Measurements from ENCODE around the gene SIDT2. TPM values are rescaled to one million over a fixed set of nuclear protein-coding genes. Genes with fewer than 3 reads are reported as not detected.

The SIDT2 gene
- total and polyA plus RNA-seq, 2 of the 4 experiments (the other 2 are of a cell fraction), result 7.3 to 30.3 TPM

DNA sequence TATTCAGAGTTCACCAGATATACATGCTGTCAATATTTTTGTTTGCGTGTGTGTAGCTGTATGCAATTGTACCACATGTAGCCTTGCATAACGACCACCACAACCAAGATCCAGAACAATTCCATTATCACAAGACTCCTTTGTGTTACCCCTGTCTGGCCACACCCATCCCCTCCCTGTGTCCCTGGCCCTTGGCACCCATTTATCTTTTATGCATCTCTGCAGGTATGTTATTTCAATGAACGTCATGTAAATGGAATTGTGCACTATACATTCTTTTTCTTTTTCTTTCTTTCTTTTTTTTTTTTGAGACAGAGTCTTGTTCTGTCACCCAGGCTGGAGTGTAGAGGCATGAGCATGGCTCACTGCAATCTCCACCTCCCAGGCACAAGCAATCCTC, 44.1 kb upstream of the SIDT2 start:
- Histone ChIP-seq H2BK120ac (ENCODE audit: low read depth, low read length) (no peak overlapping the region), H3K27ac (ENCODE audit: insufficient read depth, low read length) (no peak overlapping the region), H3K27me3 (ENCODE audit: control insufficient read depth, insufficient read depth, low read length) (no peaks in the 10 kb centered on the region), H2AK5ac (ENCODE audit: low read depth, low read length) (no peak overlapping the region), H3K56ac (ENCODE audit: extremely low read depth, insufficient read depth, low read length) (no peak overlapping the region), H3K4me2 (ENCODE audit: low read depth, low read length) (no peak overlapping the region), H3K18ac (ENCODE audit: low read depth, low read length) (no peak overlapping the region), H3K36me3 (ENCODE audit: control insufficient read depth, insufficient read depth, low read length) (no peaks in the 10 kb centered on the region), H3K4me3 (ENCODE audit: insufficient read depth, low read depth, low read length) (no peak overlapping the region), H3K9me1 (ENCODE audit: insufficient read depth, low read length) (no peaks in the 10 kb centered on the region), H4K20me1 (ENCODE audit: insufficient read depth, low read length) (no peaks in the 10 kb centered on the region), H4K5ac (ENCODE audit: low read depth, low read length) (no peak overlapping the region), H2AFZ (replicated peaks; ENCODE audit: low read length, poor library complexity) (no peak overlapping the region), H2BK20ac (ENCODE audit: low read depth, low read length) (no peak overlapping the region), H3K4ac (ENCODE audit: low read depth, low read length) (no peak overlapping the region), H3K9ac (ENCODE audit: low read depth, low read length) (no peak overlapping the region), H2BK5ac (ENCODE audit: low read depth, low read length, poor library complexity, severe bottlenecking) (no peak overlapping the region), H3K14ac (replicated peaks; ENCODE audit: low read depth, low read length) (no peak overlapping the region), H4K8ac (ENCODE audit: low read depth in 2 of 2, low read length in 2 of 2) (no peak overlapping the region), H2AK9ac (replicated peaks; ENCODE audit: low read depth, low read length, poor library complexity) (no peak overlapping the region), H3K23ac (ENCODE audit: low read depth, low read length) (no peak overlapping the region), H2BK15ac (ENCODE audit: low read depth, low read length) (no peak overlapping the region), H3K79me1 (ENCODE audit: low read depth in 1 of 2, low read length in 2 of 2) (no peaks in the 10 kb centered on the region), H4K91ac (ENCODE audit: insufficient read depth, low read depth, low read length) (no peak overlapping the region), H3K9me3 (ENCODE audit: control insufficient read depth, insufficient read depth, low read length) (no peaks in the 10 kb centered on the region), H3K4me1 (ENCODE audit: control insufficient read depth, insufficient read depth, low read length) (no peaks in the 10 kb centered on the region)
- 67% methylated on average over 1 of the region's 3 CpGs; no CpG with 5 or more reads in 1 of the 2 experiments for WGBS, 2 experiments (ENCODE audit: extremely low coverage in 2 of 2, insufficient read length in 1 of 2)
- ATAC-seq (ENCODE audit: low read depth) (no peak), DNase-seq (no peak)
- TF ChIP-seq SMC3 (IDR thresholded peaks at IDR 0.05; ENCODE audit: low read depth, low read length), result no peak
- TF ChIP-seq RFX5 (IDR thresholded peaks at IDR 0.05; ENCODE audit: low read depth, low read length), result no peak
- TF ChIP-seq CTCF (conservative IDR thresholded peaks at IDR 0.05; ENCODE audit: low read depth, low read length), result no peak
- TF ChIP-seq MXI1 (IDR thresholded peaks at IDR 0.05; ENCODE audit: borderline replicate concordance, low read depth, low read length), result no peak
- no peak for TF ChIP-seq MAFK (IDR thresholded peaks at IDR 0.05; ENCODE audit: low read depth, low read length)
- TF ChIP-seq ELK1 (IDR thresholded peaks at IDR 0.05; ENCODE audit: borderline replicate concordance, low read depth, low read length), result no peak
- TF ChIP-seq CHD1 (IDR thresholded peaks at IDR 0.05; ENCODE audit: low read depth, low read length), result no peak
- TF ChIP-seq NFE2L2 (IDR thresholded peaks at IDR 0.05; ENCODE audit: low read depth, low read length), result no peak
- no peak for TF ChIP-seq CEBPB (IDR thresholded peaks at IDR 0.05; ENCODE audit: low read depth, low read length)
- TF ChIP-seq POLR2A (IDR thresholded peaks at IDR 0.05; ENCODE audit: low read depth, low read length), result no peak
- no peak for TF ChIP-seq MAZ (IDR thresholded peaks at IDR 0.05; ENCODE audit: borderline replicate concordance, low read depth, low read length)
- TF ChIP-seq, protein P1, sequence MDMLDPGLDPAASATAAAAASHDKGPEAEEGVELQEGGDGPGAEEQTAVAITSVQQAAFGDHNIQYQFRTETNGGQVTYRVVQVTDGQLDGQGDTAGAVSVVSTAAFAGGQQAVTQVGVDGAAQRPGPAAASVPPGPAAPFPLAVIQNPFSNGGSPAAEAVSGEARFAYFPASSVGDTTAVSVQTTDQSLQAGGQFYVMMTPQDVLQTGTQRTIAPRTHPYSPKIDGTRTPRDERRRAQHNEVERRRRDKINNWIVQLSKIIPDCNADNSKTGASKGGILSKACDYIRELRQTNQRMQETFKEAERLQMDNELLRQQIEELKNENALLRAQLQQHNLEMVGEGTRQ (IDR thresholded peaks at IDR 0.05; ENCODE audit: low read depth, low read length), result no peak
- no TSS peak for BruUV-seq (replicated peaks)
- ChIA-PET POLR2A (ENCODE audit: unreplicated experiment) (no interaction called here), CTCF (no interaction called here)
- in situ Hi-C loops (cut with MboI; ENCODE audit: low sequenced_read_pairs), result no loop called here
- dilution Hi-C loops (cut with HindIII; ENCODE audit: low sequenced_read_pairs, unreplicated experiment), result no loop called here
- intact Hi-C loops (cut with micrococcal nuclease), result no loop called here
